NCI-H82 treated with DMSO at 0.1 percent for 48 hours (cell line): Measurements from ENCODE around the gene MAGEA9B.
"Not testable (repeated sequence)": the region's sequence is repeated elsewhere in the genome, so short reads cannot be mapped to it uniquely, and the experiment has no call there.

Source experiments
- DNase-seq: peaks from one replicate; lab custom pipeline; 2025; ENCODE audit not compliant: unreplicated experiment; lab: John Stamatoyannopoulos, UW

MAGEA9B gene

GRCh38 chrX:149537474-149537873 is 49.8 kb downstream of the MAGEA9B start:
- not testable (repeated sequence) for DNase-seq

- not testable (repeated sequence) for DNase-seq
These were observed 52.2 kb downstream of the MAGEA9B start for GRCh38 chrX:149534926-149535602.

DNA sequence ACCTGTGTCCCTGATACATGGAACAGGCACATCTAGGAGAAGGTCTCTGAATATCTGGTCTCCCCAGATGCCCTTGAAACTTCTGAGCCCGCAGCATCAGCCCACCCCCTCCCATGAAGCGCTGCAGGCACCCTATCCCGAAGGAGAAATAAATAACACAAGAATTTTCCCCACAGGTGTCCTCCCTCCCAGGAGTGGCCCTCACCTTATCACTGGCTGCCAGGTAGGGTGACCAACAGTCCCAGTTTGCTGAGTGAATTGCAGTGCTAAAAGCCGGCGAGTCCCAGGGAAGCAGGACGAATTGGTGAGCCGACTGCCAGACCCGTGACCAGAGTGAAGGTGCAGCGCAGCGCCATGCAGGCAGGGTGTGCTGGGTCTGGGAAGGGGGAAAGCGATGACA is 53.3 kb downstream of the MAGEA9B start:
- DNase-seq: not testable (repeated sequence)

GRCh38 chrX:149532868-149533267 is 54.4 kb downstream of the MAGEA9B start:
- not testable (repeated sequence) for DNase-seq
